ENCODE data around the gene CDH2.

Gene CDH2

DNA sequence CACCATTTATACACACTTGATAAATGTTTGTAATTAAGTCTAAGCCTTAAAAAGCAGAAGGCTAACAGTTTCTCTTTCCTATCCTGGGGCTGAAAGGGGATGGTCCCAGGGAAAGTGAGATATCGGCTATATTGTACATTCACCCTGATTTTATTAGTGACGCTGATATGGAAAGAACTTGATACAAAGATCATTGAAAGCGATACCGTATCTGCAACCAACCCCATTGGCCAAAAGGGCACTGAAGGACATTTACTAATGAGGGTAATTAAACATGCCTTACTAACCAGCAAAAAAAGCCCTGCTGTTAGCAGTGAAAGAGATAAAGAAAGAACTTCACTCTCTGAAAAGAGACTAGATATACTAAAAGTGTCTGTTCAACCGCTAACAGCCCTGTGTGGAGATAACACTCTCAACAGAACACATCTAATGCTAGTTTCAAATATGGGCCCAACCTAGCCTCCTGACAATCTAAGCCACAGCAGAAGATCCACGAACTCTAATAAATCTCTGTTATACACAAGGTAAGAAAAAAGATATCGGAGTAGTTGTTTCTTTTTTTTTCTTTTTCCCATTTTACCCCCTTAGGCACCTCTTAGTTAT, 200.0 kb downstream of the CDH2 start:
- no peak for TF ChIP-seq CTCF (IDR thresholded peaks at IDR 0.05; ENCODE audit: borderline replicate concordance, control extremely low read depth, extremely low read depth, insufficient read depth, missing control alignments)
- in situ Hi-C loops (cut with MboI; ENCODE audit: low sequenced_read_pairs, unreplicated experiment) = no loop called here
- DNase-seq (ENCODE audit: low spot score) = no peak

- DNase-seq (ENCODE audit: low spot score) = no peak
- in situ Hi-C loops (cut with MboI; ENCODE audit: low sequenced_read_pairs, unreplicated experiment) = no loop called here
- no peak for TF ChIP-seq CTCF (IDR thresholded peaks at IDR 0.05; ENCODE audit: borderline replicate concordance, control extremely low read depth, extremely low read depth, insufficient read depth, missing control alignments)
Measured at GRCh38 chr18:27970321-27970720, 206.6 kb downstream of the CDH2 start.

- no peak for DNase-seq (ENCODE audit: low spot score)
- in situ Hi-C loops (cut with MboI; ENCODE audit: low sequenced_read_pairs, unreplicated experiment) = no loop called here
- TF ChIP-seq CTCF (IDR thresholded peaks at IDR 0.05; ENCODE audit: borderline replicate concordance, control extremely low read depth, extremely low read depth, insufficient read depth, missing control alignments) = no peak
Measured at GRCh38 chr18:27969206-27969605, 207.7 kb downstream of the CDH2 start.

- no peak for TF ChIP-seq CTCF (IDR thresholded peaks at IDR 0.05; ENCODE audit: borderline replicate concordance, control extremely low read depth, extremely low read depth, insufficient read depth, missing control alignments)
- in situ Hi-C loops (cut with MboI; ENCODE audit: low sequenced_read_pairs, unreplicated experiment) = no loop called here
- DNase-seq (ENCODE audit: low spot score) = no peak
Measured at GRCh38 chr18:27967913-27968824, 208.8 kb downstream of the CDH2 start.

DNA sequence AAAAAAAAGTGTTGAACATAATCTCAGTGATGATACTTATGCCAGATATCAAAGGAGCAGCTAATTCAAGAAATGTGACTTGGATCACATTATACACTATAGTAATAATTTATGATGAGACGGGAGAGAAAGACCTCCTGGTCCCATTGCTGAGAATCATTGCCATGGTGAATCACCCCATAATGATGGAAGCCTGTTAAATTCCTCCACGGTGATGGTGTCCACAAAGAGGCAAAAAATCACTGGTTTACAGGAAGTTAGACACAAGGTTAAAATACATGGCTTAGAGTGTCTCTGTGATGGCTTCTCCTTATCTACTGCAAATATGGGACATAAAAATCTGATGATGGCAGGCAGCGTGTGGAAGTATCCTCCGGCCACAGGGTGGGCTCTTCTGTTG, 210.0 kb downstream of the CDH2 start:
- no peak for DNase-seq (ENCODE audit: low spot score)
- no peak for TF ChIP-seq CTCF (IDR thresholded peaks at IDR 0.05; ENCODE audit: borderline replicate concordance, control extremely low read depth, extremely low read depth, insufficient read depth, missing control alignments)
- in situ Hi-C loops (cut with MboI; ENCODE audit: low sequenced_read_pairs, unreplicated experiment) = no loop called here

DNA sequence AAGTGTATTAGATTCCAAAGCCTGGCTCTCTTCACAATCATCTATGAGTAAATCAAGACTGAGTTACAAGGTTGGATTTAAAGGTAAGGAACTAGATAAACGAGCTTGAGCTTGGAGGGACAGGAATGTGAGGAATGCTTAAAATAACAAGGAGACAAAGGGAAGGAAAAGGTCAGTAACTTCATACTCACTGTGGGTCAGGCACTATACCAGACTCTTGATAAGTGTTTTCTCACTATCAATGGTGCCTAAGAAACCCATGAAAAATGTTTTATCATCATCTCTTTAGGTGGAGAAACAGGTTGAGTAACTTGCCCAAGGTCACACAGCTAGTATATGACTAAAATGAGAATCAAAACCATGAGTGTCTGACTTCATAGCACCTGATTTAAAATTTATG, 212.1 kb downstream of the CDH2 start:
- no peak for TF ChIP-seq CTCF (IDR thresholded peaks at IDR 0.05; ENCODE audit: borderline replicate concordance, control extremely low read depth, extremely low read depth, insufficient read depth, missing control alignments)
- in situ Hi-C loops (cut with MboI; ENCODE audit: low sequenced_read_pairs, unreplicated experiment) = no loop called here
- no peak for DNase-seq (ENCODE audit: low spot score)

All from GM13976 (cell line).